Stimulated activated CD4-positive, alpha-beta T cell treated with anti-CD3 and anti-CD28 coated beads, TNF-alpha, amount 100 ng/mL, for 4 hours (primary cell): Measurements from ENCODE around the gene GAPT.

Experiments
- DNase-seq, 3 experiments: peaks; one replicate each; pipeline ENCODE4 v3.0.0-alpha.2; 2020; ENCODE audit warnings: low read depth in 3 of 3

The GAPT gene

DNA sequence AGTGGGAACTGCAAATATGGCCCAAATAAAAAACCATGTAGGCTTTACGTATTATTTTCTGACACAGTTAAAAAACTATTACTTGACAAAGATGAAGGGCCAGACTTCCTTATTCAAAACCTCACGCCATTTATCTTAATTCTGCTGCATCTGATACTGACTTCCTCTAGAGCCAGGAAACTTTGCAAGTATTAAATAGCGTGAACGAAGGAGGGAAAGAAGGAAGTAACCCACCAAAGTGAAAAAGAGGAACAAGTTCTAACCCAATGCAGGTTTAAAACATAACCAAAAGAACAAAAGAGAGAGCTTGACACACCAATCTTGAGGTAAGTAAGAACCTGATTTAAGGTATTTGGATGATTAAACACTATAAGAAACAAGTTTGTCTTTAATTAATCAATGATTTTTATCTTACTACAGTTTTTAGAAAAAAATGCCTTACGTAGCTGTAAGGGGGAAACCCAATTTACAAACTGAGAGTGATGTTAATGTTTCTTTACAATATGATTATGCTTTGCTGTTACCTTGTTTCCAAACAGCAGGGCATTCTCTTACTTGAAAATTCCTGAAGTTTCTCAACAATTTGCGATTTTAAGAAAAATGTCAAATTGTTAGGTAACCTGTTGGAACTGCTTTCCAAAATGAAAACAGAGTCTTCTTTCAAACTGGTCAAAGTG is at the start of gene GAPT:
GAPT (plus strand) TSS at position 220 of the 677 bp plus-strand sequence. CDS start 3,102 bp downstream, outside the sequence.
- DNase-seq = no peak

GRCh38 chr5:58444805-58445204 is 46.4 kb upstream of the GAPT start:
- DNase-seq = no peak

DNA sequence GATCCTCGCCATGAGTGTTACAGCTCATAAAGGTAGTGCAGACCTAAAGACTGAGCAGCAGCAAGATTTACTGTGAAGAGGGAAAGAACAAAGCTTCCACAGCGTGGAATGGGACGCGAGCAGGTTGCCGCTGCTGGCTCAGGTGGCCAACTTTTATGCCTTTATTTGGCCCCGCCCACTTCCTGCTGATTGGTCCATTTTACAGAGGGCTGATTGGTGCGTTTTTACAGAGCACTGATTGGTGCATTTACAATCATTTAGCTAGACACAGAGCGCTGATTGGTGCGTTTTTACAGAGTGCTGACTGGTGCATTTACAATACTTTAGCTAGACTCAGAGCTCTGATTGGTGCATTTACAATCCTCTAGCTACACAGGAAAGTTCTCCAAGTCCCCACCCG is 45.2 kb upstream of the GAPT start:
- no peak for DNase-seq

- no peak for DNase-seq
These were observed 44.0 kb upstream of the GAPT start for GRCh38 chr5:58447226-58447625.

DNA sequence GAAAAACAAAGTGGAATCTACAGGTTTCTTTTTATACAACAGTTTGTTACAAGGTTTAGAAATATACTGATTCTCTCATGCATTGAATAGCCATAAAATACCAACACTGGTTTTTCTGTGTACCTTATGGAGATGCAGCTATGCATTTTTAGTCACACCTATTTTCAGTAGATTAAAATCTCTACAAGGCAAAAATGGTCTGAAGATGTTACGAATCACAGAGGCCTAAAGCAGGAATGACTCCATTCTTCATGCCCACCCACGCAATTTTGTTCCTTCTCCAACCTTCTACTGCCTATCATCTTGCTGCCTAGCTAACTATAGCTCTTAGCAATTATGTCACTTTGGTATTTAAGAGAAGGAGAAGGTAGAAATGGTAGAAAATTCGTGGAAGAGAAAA is 41.2 kb upstream of the GAPT start:
- no peak for DNase-seq

- no peak for DNase-seq
These were observed 40.2 kb upstream of the GAPT start for GRCh38 chr5:58450811-58451629.

DNA sequence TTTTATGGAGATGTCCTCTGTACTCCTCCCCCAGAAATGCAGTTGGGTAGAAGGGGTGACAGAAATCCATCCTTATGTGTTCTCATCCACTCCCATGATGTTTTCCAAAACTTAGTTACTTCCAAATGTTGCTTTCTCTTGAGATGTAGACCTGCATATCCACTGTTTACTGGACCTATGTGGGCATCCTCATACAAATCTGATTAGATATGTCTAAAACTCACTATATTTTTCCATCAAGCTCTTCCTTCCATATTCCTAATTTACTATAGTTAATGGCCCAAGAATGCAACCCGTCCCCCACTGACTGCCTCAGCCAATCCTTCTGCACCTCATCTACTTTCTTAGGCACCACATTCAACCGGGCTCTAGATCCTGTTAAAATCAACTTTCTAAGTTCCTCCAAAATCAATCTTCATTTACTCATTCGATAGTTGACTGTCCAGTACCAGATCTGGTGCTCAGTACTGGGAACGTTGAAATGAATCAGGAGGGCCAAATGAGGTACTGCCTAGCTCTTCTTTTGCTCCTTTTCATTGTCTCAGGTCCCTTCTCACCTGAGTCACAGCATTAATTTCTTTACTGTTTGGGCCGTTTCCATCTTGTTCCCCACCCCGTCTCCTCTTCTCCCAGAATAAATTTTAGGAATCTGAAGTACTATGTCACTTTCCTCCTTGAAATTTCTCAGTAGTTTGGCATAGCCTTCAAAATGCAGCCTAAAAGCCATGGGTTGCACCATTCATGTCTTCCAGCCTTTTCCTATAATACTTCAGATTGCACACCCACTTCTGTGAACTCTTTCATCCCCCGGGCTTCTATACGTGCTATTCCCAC is 39.3 kb upstream of the GAPT start:
- DNase-seq = no peak

- no peak for DNase-seq
These were observed 38.5 kb upstream of the GAPT start for GRCh38 chr5:58452566-58453258.

GRCh38 chr5:58453306-58453705 is 37.9 kb upstream of the GAPT start:
- DNase-seq = no peak

- DNase-seq = no peak
These were observed 37.2 kb upstream of the GAPT start for GRCh38 chr5:58454025-58454424.

DNA sequence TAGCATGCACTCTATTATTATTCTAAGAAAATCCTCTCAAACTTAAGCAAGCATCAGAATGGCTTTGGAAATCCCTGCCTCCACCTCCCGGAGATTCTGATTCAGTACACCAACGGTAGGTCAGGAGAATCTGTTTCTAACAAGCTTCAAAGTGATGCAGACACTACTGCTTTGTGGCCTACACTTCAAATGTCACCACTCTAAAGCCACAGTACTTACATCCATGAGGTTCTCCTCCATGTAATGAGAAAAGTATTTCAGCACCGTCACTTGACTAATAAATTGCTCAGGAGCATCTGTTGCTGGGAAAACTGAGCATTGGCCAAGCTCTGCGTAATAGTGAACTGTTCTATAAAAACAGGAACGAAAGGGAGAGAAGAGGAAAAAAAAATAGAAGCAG is 36.2 kb upstream of the GAPT start:
- no peak for DNase-seq

GRCh38 chr5:58455480-58455879 is 35.8 kb upstream of the GAPT start:
- no peak for DNase-seq

DNA sequence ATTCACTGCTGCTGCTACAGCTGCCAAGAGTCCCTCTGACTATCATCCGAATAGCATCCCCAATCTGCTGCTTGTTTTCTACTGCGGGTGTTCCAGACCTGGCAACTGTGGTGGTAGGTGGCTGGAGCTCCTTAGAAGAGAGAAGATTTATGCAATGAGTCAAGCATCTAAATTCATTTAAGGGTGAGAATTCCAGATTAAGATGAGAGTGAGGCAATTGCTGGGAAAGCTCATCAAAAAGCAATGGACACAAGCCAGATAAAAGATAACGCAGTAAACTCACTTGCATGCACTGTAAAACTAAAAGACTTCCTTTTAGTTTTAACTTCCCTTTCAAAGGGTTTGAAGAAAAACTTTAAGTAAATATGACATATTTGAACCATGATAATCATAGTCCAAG is 35.2 kb upstream of the GAPT start:
- no peak for DNase-seq

DNA sequence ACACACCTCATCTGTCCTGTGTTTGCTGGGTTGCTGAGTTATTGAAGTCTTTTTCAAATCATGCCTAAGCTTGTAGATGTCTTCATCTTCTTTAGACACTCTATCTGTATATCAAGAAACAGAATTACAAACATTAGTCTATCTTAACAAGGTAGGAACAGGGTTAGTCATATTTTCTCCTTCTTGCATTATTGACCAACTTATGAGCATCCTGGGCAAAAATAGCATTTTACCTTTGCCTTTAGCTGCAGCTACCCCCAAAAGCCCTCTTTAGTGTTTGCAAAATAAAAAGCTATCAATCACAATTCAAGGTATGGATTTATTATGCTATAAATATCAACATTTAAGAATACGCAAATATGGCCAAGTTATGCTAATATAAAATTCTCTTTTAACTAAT is 34.7 kb upstream of the GAPT start:
- no peak for DNase-seq

DNA sequence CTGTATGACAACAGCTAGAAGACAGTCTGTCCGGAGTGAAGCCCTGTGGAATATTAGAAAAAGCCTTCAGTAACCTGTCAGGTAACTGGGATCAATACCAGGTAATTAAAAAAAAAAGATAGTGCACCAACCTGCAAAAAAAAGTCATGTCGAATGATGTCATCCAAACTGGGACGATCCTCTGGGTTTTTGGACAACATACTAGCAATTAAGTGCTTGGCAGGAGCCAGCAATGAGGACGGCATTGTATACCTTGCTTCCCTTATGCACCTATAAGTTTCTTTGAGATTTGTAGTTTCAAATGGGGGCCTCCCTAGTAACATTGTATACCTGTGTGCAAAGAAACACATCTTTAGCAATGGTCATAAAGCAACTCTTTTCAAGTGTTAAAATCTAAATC is 34.2 kb upstream of the GAPT start:
- no peak for DNase-seq

DNA sequence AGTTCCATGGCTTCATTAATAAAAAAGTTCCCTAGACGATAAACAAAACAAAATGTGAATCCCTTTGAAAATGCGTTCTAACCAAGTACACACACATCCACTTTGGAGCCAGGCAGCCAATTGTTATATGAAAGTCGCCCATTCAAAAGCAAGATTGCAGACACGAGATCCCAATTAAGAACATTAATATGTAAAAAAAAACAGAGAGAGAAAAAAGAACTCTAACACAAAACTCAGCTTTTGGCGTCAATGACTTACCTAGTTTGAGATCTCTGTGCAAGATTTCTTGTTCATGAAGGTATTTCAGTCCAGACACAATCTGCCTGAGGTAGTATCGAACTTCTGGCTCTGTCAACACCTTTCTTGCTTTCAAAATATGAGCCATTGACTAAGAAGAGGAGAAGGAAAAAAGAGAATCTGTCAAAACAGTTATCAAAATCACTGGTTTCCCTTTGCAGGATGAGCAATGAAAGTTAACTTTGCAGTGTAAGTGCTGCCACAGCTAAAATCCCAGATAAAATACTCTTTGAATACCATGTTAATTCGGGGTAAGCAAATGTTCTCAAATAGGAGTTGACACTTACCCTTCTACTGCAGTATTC is 33.0 kb upstream of the GAPT start:
- no peak for DNase-seq

GRCh38 chr5:58458743-58459145 is 32.5 kb upstream of the GAPT start:
- no peak for DNase-seq

- DNase-seq = no peak
These were observed 31.9 kb upstream of the GAPT start for GRCh38 chr5:58459146-58460001.

- DNase-seq = peak; percentile 91 to 93 (median 92)
These were observed 31.1 kb upstream of the GAPT start, which contains the start of gene PLK2 for GRCh38 chr5:58460002-58460731. Gene PLK2 (minus strand): TSS chr5:58460086. CDS start chr5:58459959, 127 bp downstream.
